ENCODE results near the gene RAB26.
"Not testable (repeated sequence)": the region's sequence is repeated elsewhere in the genome, so short reads cannot be mapped to it uniquely, and the experiment has no call there.

Gene RAB26, protein sequence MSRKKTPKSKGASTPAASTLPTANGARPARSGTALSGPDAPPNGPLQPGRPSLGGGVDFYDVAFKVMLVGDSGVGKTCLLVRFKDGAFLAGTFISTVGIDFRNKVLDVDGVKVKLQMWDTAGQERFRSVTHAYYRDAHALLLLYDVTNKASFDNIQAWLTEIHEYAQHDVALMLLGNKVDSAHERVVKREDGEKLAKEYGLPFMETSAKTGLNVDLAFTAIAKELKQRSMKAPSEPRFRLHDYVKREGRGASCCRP

DNA sequence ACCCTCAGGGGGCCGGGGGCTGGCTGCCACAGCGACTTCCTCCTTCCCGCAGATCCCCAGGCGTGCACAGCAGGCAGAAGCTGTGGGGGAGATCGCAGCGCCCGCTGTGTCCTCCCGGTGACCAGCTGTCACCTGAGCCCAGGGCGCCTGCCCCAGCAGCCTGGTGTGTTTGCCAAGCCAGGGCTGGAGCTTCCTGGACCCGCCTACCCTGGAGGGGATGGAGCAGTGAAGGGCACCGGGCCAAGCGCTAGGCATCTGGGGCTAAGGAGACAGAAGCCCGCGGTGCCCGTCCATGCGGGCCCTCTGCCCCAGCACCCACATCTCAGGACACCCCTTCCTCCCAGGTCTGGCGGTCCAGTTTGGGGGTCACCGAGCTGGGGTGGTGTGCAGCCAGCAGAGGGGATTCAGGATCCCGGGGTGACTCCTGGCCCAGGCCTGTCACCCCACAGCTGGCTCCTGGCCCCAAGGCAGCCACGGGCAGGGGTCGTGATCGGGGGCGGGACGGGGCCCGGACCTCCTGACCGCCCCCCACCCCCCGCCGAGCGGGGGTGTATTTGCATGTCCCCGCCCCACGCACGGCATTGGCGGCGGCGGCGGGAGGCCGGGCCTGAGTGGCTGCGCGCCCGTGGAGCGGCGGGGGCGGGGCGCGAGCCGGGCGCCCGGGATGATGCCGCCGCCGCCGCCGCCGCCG lies at the start of gene RAB26:
Gene RAB26 (plus strand): TSS at position 645 of the 691 bp plus-strand sequence. CDS start 159 bp downstream, outside the sequence.
- peak in 1 of 2 donors; percentile 32 for DNase-seq (ENCODE audit: low read depth in 2 of 2)

DNA sequence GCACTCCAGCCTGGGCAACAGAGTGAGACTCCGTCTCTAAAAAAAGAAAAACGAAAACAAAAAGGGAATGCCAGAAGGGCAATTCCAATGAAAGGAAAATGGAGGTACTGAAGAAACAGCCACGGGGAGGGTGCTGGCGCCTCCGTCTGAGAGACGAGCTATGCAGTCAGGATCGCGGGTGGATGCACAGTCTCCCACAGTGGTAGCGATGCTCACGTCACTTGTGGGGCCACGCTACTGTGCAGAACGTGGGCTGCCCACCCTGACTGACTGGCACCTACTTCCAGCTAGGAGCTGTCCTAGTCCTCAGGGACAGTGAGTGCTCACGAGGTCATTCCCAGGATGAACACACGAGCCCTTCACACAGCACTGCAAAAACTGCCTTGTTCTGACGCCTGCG lies 46.8 kb upstream of the RAB26 start:
- not testable (repeated sequence) for DNase-seq (ENCODE audit: low read depth in 2 of 2)

DNA sequence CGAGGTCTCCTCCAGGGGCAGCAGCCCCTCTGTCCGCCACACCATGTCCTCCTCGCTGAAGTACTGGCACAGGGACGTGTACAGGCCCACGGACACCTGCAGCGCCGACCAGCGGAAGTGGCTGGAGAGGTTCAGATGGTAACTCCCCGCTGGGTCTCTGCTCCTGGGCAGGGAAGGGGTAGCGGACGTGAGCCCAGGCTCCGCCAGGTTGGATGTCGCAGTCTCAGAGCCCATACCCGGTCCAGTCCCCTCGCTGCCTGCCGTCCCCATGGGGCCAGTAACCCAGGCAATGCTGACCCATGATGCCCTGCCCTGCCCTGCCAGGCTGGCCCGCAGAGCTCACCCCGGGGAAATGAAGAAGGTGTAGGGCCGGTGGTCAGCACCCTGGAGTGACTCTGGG lies 46.0 kb upstream of the RAB26 start:
- DNase-seq (ENCODE audit: low read depth in 2 of 2) = no peak

DNA sequence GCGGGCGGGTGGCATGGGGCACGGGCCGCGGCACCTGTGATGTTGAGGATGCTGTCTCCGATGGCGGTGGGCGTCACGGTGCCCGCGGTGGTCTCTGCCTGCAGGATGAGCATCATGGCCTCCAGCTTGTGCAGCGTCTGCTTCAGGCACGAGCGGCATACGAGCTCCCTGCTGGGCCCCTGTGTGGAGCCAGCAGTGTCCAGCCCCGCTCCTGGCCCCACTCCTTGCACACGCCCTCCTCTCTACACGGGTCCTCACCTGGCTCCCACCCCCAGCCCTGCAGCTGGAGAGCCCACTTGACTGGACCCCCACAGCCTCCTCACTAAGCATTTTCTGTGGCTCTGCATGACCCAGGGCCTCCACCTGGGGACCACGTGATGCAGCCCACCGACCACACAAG lies 44.0 kb upstream of the RAB26 start:
- DNase-seq (ENCODE audit: low read depth in 2 of 2) = not testable (repeated sequence)

DNA sequence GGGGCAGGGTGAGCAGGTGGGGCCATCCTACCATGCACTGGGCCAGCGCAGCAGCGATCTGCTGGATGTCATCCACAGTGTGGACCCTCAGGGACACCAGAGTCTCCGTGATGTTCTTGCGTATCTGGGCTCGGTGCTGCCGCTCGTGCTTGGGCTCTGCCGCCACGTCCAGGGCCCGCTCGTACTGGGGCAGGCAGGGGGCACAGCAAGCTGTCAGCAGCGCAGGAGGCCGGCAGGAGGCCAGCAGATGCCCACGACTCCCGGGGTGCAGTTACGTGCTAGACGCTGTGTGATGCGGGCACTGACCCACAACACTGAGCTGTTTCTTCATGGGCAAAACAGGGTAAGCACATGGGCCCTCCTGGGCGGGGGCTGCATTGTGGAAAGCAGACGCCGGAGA lies 43.1 kb upstream of the RAB26 start:
- DNase-seq (ENCODE audit: low read depth in 2 of 2) = not testable (repeated sequence)

DNA sequence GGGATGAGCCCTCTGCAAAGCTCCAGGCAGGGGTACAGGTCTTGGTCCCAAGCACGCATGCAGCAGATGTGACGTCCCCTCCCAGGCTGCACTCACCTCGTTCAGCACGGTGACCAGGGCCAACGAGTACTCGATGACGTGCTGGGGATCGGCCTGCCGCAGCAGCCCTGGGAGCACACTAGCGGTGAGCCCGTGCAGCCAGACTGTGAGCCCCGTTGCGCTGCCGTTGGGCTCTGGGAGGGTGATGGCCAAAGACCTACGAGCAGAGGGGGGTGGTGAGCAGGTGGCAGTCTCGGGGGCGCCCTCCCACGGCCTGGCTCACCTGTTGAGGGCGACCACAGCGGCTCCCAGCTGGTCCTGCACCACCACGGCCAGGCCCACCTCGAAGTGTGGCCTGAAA lies 42.7 kb upstream of the RAB26 start:
- DNase-seq (ENCODE audit: low read depth in 2 of 2) = not testable (repeated sequence)

DNA sequence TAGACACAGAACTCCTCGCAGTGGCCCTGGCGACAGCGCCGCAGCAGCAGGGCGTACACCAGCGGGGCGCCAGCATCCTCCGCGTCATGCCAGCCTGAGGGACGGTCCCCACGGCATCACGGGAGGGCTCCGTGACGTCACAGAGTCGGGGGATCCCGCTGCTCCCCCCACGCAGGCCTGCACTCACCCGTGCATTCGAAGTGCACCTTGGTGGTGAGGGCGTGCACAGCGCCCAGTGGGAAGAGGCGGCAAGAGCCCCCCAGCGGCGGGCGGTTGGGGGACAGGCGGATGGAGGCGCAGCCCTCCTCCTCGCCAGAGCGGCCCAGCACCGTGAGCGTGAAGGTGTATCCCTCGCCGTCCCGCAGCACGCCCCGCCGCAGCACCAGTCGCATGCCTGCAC lies 42.2 kb upstream of the RAB26 start:
- DNase-seq (ENCODE audit: low read depth in 2 of 2) = not testable (repeated sequence)

DNA sequence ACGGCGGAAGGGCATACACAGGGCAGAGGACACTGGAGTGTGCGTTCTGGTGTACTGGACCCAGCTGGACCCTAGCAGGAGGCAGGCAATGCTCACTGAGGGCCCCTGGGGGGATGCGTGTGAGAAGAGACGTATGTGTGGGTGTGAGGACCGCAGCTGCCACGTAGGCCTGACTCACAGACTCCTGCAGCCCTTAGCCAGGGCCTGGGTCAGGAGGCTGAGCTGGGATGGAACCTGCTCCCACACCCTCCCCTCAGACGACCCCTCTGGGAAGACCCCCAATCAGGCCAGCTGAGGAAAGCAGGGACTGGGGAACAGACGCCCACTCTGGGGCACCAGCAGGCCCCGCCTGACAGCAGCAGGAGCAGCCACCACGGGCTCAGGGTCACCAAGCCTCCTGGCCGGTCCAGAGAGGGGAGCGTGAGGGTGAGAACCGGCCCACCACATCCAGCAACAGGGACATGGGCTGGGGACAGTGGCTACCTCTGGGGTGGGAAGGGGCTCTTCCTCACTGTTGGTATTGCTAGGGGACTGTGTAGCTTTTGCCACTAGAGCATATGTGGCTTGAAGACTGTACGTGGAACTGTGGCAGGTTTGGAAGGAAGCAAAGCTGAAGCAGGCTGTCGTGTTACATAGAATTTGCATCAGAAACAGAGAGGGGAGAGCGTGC lies 41.2 kb upstream of the RAB26 start:
- not testable (repeated sequence) for DNase-seq (ENCODE audit: low read depth in 2 of 2)

DNA sequence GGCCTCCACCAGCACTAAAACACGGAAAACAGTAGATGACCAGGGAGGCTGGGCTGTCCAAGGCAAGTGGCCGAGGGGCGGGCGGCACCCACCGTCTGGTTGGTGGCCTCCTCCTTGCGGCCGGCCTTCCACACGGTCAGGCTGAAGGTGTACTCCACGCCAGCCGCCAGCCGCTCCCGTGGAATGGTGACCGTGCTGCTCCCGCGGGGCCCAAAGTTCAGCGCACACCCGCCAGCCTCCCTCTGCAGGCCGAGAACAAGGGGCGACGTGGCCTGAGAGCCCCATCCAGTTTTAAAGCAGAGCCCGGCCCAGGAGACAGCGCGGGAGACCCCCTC lies 40.7 kb upstream of the RAB26 start:
- not testable (repeated sequence) for DNase-seq (ENCODE audit: low read depth in 2 of 2)

DNA sequence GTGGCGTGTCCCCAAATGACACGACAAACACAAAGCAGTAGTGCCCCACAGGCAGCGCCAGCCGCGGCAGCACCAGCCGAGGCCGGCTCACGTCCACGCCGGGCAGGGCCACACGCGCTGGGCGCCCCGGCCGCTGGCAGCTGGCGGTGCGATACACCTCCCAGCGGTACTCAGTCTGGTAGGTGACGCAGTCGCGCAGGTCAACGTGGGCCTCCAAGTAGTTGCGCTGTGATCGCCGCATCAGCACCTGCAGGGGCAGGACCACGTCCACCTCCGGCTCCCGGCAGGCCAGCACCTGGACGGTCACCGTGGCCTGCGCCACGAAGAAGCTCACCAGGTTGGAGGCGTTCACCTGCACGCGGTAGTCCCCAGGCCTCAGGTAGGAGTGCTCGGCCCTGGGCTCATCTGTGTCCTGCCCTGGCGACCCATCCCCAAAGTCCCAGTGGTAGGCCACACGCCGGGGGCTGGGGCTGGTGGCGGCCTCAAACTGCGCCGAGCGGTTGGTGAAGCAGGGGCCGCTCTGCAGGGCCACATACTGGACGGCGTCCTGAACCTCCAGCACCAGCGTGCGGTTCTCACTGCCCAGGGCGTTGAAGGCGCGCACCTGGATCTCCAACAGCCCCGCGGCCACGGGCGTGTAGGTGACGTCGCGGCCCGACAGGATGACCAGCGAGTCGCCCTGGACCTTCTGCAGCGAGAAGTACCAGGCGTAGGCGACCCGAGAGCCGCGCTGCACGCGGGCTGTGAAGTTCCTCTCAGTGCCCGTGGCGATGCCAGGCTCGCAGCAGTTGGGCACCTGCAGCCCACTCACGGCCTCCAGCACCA lies 39.8 kb upstream of the RAB26 start:
- not testable (repeated sequence) for DNase-seq (ENCODE audit: low read depth in 2 of 2)

DNA sequence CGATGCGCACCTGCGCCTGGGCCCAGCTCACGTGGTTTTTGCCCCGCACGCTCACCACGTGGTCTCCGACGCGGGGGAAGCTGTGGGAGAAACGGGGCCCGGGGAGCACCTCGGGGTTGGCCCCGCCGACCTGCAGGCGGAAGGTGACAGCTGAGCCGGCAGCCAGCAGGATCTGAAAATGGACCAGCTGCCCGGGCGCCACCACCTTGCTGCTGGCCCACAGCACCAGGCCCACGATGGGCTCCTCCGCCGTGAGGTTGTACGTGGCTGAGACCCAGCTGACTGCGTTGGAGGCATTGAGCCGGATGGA lies 39.2 kb upstream of the RAB26 start:
- DNase-seq (ENCODE audit: low read depth in 2 of 2) = not testable (repeated sequence)

DNA sequence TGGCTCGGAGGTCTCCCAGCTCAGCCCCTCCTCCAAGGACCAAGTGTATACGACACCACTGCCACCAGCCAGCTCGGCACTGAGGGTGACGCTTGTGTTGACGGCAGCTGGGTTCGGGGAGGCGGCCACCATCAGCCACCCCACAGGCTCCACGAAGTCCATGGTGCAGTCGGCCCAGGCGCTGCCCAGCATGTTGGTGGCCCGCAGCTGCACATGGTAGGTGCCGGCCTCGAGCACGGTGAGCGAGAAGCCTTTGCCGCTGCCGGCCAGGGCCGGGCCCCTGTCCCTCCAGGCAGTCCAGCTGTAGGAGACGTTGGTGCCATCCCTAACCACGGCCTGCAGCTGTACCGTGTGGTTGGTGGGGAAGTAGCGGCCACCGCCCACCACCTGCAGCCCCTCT lies 38.6 kb upstream of the RAB26 start:
- DNase-seq (ENCODE audit: low read depth in 2 of 2) = not testable (repeated sequence)

DNA sequence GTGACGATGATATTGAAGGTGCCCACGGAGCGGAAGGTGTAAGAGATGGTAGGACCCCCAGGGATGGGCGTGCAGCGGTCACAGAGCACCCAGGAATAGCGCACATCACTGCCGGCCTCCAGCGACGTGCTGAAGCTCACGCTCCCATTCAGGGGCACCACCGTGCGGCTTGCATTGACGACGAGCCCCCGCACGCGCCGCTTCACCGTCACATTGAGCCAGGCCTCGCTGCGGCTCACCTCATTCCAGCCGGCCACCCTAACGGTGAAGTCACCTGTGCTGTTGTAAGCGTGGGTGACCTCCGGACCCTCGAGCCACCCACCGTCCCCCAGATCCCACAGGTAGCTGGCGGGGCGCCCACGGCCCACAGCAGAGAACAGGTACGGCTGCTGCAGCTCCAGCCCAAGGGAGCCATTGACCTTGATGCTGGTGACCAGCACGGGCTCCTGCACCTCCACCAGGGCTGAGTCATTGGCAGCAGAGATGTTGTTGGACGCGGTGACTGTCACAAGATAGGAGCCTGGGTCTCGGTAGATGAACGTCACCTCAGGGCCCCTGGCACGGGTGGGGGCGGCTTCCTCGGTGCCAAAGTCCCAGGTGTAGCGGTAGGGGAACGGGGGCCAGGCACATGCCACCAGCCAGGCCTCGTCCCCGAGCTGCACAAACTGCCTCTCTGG lies 38.0 kb upstream of the RAB26 start:
- not testable (repeated sequence) for DNase-seq (ENCODE audit: low read depth in 2 of 2)

DNA sequence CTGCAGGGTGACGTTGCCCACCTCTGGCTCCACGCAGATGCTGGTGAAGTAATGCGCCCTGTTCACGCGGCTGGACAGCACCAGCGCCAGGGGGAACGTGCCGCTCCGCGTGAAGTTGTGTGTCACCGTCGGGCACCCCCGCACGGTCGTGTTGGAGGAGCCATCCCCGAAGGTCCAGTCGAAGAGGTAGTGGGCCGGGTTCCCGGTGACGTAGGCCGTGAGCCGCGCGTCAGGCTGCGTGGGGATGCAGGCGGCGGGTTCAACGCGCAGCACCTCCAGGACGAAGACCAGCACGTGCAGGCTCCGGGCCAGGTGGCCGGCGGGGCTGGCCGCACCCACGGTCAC lies 37.4 kb upstream of the RAB26 start:
- DNase-seq (ENCODE audit: low read depth in 2 of 2) = not testable (repeated sequence)

DNA sequence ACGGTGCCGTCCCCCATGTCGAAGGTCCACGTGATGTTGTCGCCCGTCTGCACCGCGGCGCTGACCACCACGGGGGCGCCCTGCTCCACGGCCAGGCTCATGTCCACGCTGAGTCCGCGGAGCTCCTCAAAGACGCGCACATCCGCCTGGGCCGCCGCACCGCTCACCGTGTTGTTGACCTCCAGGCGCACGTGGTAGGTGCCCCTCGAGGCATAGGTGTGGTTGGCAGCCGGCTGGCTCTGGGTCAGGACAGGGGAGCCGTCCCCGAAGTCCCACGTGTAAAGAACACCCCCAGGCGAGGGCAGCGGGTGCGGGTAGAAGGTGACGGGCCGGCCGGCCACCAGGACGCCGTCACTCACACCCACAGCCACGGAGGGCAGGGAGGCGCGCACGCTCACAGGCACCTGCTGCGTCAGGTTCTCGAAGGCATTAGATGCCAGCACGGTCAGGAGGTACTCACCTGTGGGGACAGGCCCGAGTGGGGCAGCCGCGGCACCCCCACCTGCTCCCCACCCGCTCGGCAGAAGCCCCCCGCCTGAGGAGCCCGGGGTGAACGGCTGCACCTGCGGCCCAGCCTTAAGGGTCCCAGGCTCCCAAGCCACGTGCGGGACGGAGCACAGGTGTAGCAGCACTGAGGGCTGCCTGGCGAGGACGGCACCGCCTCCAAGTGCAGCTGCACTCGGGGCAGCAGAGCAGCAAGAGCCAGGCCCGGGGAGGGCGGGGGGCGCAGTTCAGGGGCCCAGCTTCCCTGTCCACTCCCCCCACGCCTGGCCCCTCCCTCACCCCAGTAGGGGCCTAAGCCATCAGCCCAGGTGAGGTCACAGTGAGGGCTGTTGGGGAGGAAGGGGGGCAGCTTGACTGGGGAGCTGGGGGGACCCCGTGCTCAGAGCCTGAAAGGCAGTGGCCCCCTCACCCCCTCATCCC lies 36.8 kb upstream of the RAB26 start:
- not testable (repeated sequence) for DNase-seq (ENCODE audit: low read depth in 2 of 2)

DNA sequence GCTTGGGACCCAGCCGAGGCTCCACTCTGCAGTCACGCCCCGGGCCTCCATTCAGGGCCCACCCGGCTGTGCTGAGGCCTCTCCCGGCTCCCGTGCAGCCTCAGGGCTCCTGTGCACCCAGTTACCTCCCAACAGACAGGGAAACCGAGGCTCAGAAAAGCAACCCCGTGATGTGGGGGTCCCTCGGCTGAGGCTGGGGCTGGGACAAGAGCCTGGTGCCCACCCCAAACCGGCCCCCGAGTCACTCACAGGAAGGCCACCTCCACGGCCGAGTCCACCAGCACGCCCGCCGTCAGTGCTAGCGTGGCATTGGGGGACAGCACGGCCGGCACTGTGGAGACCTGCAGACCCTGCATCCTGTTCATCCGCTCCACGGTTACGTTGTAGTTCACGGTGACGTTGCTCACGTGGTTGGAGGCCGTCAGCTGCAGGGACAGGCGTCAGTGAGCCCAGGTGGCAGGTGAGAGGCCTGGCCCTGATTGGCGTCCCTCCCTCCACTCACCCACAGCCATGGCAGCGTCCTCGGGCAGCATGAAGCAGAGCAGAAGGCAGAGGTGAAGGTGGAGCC lies 35.8 kb upstream of the RAB26 start:
- DNase-seq (ENCODE audit: low read depth in 2 of 2) = not testable (repeated sequence)

DNA sequence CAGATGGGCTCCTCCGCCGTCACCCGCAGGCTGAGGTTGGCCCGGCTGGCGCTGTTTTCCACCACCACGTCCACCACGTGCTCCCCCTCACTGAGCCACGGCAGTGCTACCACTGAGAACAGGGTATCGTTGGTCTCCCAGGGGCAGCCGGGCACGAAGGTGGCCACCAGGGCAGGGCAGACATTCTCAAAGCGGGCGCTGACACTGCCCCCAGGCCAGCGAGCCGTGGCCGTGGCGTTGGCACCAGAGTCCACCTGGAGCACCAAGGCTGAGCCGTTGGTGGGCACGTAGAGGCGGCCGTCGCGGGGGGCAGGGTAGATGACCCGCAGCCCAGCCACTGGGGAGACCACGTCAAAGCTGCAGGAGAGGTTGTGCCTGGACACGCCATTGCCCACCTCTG lies 34.2 kb upstream of the RAB26 start:
- not testable (repeated sequence) for DNase-seq (ENCODE audit: low read depth in 2 of 2)

DNA sequence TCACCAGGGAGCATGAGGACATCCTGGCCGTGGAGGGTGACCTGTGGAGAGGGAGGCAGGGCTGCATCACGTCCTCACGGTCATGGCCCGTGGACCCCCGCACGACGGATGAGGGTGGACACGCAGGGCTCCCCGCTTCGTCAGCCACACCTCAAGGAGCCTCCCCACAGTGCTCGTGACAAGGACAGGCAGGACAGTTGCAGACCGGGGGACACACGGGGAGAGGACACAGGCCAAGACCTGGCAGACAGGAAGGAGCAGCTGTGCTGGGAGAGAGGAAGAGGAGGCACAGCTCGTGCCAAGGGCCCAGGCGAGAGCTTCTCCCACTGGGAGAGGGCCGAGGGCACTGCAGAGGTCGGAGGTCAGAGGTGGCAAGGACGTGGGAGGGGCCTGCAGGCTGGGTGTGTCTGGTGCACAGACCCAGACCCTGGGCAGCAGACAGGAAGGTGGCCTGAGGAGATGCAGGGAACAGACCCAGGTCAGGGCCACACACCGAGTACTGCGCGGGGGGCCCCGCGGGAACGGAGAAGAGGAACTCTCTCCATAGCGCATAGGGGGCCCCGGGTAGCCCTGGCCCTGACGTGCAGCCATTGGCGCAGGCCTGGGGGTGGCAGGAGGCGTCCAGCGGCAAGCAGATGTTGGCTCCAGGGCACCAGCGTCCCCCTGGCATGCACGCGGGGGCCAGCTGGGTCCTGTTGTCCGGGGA lies 33.4 kb upstream of the RAB26 start:
- DNase-seq (ENCODE audit: low read depth in 2 of 2) = not testable (repeated sequence)

DNA sequence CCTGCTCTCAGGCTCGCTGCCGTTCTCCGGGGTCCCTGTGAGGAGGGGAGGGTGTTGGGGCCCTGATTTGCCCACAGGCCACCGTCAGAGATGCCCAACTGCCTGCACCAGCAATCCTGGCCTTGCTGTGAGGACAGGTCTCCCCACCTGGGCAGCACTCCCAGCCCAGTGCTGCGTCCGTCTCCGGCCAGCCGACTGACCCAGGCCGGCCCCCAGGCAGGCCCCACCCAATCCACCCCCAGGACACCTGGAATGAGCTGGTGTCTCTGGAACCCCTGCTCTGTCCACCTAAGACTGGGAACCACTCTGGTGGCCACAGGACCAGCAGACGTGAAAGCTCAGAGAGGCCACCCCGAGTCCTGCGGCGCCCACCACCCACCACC lies 32.8 kb upstream of the RAB26 start:
- DNase-seq (ENCODE audit: low read depth in 2 of 2) = no peak

DNA sequence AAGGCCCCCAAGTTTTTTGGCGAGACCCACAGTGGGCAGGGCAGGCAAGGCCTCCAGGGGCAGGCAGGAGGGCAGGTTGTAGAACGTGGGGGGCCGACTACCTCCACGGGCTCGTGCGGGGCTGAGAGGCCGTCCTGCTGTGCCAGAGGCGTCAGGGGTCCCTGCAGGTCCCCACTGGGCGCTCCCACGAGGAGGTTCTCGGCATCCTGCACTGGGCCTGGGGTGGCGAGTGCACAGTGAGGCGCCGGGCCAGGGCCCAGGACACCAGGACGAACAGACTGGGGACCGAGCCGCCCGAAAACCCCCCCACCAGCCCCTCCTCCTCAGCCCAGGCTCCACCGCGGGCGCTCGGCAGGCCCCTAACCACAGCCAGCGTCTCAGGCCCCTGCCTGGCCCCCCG lies 32.0 kb upstream of the RAB26 start:
- DNase-seq (ENCODE audit: low read depth in 2 of 2) = not testable (repeated sequence)

All from stimulated activated CD8-positive, alpha-beta memory T cell treated with anti-CD3 and anti-CD28 coated beads, Interleukin-2, amount 100 ng/mL, for 48 hours (primary cell).